Measurements from ENCODE around the gene MYO16. TPM values are rescaled to one million over a fixed set of nuclear protein-coding genes. Genes with fewer than 3 reads are reported as not detected.

Gene MYO16
- total RNA-seq, 4 donors from 2014 or later = 0.53 TPM; not detected in 3

DNA sequence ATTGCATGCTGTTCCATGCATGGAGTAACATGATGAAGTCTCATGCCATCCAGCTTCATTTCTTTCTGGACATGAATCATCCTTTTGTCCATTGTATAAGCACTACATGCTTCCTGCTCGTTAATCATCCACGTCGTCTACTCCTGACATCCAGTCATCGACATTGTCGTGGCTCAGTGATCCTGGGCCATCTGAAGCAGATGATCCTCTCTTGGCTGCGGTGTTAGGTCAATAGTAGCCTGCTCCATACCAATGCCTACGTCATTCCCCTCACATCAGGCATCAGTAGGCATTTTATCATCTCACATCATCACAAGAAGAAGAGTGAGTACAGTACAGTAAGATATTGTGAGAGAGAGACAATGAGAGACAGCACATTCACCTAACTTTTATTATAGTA, 7.9 kb upstream of the MYO16 start:
- H3K27ac ChIP-seq = no peak overlapping the region
- TF ChIP-seq POLR2A (IDR thresholded peaks at IDR 0.05) = no peak
- TF ChIP-seq, protein P1, sequence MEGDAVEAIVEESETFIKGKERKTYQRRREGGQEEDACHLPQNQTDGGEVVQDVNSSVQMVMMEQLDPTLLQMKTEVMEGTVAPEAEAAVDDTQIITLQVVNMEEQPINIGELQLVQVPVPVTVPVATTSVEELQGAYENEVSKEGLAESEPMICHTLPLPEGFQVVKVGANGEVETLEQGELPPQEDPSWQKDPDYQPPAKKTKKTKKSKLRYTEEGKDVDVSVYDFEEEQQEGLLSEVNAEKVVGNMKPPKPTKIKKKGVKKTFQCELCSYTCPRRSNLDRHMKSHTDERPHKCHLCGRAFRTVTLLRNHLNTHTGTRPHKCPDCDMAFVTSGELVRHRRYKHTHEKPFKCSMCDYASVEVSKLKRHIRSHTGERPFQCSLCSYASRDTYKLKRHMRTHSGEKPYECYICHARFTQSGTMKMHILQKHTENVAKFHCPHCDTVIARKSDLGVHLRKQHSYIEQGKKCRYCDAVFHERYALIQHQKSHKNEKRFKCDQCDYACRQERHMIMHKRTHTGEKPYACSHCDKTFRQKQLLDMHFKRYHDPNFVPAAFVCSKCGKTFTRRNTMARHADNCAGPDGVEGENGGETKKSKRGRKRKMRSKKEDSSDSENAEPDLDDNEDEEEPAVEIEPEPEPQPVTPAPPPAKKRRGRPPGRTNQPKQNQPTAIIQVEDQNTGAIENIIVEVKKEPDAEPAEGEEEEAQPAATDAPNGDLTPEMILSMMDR (IDR thresholded peaks at IDR 0.05) = no peak
- H3K9me3 ChIP-seq = no peaks in the 10 kb centered on the region
- no peaks in the 10 kb centered on the region for H3K27me3 ChIP-seq
- no peak for DNase-seq
- H3K4me1 ChIP-seq = no peaks in the 10 kb centered on the region
- H3K36me3 ChIP-seq = no peaks in the 10 kb centered on the region
- H3K4me3 ChIP-seq = no peak overlapping the region

DNA sequence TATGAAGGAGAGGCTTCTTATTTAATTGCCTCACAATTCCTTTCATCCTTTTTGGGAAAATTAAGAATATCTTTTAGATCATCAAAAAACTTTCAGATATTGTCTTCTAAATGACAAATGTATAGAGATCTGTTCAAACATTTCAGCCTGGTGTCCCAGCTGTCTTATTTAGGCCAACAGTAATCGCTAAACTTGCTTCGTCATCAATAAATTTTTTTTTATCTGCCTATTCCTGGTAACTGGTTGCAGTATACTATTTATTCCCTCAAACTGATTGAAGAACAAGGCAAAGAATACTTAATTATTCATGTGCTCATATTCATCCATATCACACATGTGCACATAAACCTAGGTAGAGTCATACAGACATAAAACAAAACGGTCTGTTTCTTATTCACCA, 5.3 kb upstream of the MYO16 start:
- Histone ChIP-seq H3K27ac (no peak overlapping the region), H3K4me3 (no peak overlapping the region), H3K36me3 (no peaks in the 10 kb centered on the region), H3K4me1 (no peaks in the 10 kb centered on the region), H3K27me3 (no peaks in the 10 kb centered on the region), H3K9me3 (no peaks in the 10 kb centered on the region)
- TF ChIP-seq, protein P1 (IDR thresholded peaks at IDR 0.05) = no peak
- TF ChIP-seq POLR2A (IDR thresholded peaks at IDR 0.05) = no peak
- no peak for DNase-seq

- TF ChIP-seq POLR2A (IDR thresholded peaks at IDR 0.05) = no peak
- TF ChIP-seq, protein P1 (IDR thresholded peaks at IDR 0.05) = no peak
- Histone ChIP-seq H3K36me3 (no peaks in the 10 kb centered on the region), H3K27me3 (no peaks in the 10 kb centered on the region), H3K9me3 (no peaks in the 10 kb centered on the region), H3K4me3 (no peak overlapping the region), H3K27ac (no peak overlapping the region), H3K4me1 (no peaks in the 10 kb centered on the region)
- DNase-seq = no peak
Measured at GRCh38 chr13:108624979-108625378, 4.4 kb upstream of the MYO16 start.

DNA sequence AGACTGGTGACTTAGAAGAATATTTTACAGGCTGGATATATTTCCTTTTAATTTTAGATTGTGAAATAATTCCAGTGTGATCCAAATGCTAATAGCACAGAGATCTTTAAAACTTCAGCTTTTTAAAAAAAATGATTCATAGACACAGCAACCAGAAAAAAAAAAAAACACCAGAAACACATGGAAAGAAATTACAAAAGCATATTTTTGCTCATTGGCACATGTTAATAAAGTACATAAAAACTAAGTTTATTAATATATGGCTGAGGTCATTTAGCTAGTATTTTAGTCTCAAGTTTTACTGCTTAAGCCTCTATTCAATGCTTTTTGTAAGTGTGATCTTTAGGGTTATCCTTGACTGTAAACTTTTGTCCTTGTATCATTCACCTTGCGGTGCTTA, 577 bp downstream of the MYO16 start:
- TF ChIP-seq, protein P1 (IDR thresholded peaks at IDR 0.05) = no peak
- no peak for TF ChIP-seq POLR2A (IDR thresholded peaks at IDR 0.05)
- no peak for DNase-seq

DNA sequence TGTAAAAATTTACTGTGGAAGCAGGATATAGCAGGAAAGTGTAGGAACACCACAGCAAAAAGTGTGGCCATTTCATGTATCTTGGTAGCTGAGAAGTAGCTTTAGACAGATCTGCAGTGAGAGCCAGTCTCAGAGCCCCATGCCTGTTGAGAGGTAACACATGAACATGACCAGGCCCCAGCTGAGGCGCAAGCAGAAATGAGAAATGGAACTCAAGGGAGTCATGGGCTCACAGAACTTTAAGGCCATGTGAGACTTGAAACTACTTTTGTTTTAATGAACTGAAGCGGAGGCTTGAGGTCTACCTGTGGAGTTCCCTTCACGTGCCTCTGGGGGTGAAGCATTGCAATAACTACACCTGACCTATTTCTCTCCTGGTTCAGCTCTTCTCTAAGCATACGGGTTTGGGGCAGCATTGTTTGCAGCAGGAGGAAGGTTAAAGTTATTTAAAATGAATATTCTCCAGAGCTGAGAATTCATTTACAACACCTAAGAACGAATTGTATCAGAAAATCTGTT, 3.3 kb downstream of the MYO16 start:
- TF ChIP-seq POLR2A (IDR thresholded peaks at IDR 0.05) = no peak
- TF ChIP-seq, protein P1 (IDR thresholded peaks at IDR 0.05) = no peak
- no peak overlapping the region for H3K4me3 ChIP-seq
- no peaks in the 10 kb centered on the region for H3K27me3 ChIP-seq
- H3K9me3 ChIP-seq = no peaks in the 10 kb centered on the region
- H3K36me3 ChIP-seq = no peaks in the 10 kb centered on the region
- no peaks in the 10 kb centered on the region for H3K4me1 ChIP-seq
- H3K27ac ChIP-seq = no peak overlapping the region
- DNase-seq = no peak

More for the DNA sequence above, 577 bp downstream of the MYO16 start:
- H3K27ac ChIP-seq = no peak overlapping the region
- no peaks in the 10 kb centered on the region for H3K27me3 ChIP-seq
- no peaks in the 10 kb centered on the region for H3K36me3 ChIP-seq
- H3K4me1 ChIP-seq = no peaks in the 10 kb centered on the region
- no peak overlapping the region for H3K4me3 ChIP-seq
- H3K9me3 ChIP-seq = no peaks in the 10 kb centered on the region

DNA sequence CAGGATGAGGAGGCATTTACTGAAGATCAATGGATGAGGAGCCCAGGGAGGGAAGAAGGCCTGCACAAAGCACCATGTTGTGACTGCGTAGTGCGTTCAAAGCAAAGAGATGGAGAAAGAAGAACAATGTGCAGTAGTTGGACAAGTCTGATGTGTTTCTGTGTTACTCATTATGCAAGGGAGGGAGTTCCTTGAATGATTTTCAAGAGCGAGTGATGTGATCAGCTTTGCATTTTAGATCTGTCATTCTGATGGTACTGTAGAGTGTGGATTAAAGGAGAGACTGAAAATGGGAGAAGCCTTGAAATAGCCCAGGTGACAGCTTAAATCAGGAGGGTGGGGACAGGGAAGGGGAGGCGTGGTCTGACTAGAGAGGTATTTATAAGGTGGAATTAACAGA, 9.5 kb downstream of the MYO16 start:
- Histone ChIP-seq H3K9me3 (no peaks in the 10 kb centered on the region), H3K4me3 (no peak overlapping the region), H3K27ac (no peak overlapping the region), H3K36me3 (no peaks in the 10 kb centered on the region), H3K4me1 (no peaks in the 10 kb centered on the region), H3K27me3 (no peaks in the 10 kb centered on the region)
- no peak for DNase-seq
- TF ChIP-seq, protein P1 (IDR thresholded peaks at IDR 0.05) = no peak
